IMR-90 (cell line): ENCODE measurements around the gene CIAO2A. TPM values are rescaled to one million over a fixed set of nuclear protein-coding genes. Genes with fewer than 3 reads are reported as not detected.

Source experiments
- ATAC-seq: fragments of 200-7000 bp; cut with Tn5 transposase; 2 replicates; pipeline ENCODE4 v1.9.1; 2020; ENCODE audit warnings: low read depth, mild to moderate bottlenecking, moderate library complexity
- BruUV-seq: library from RNA; stranded (reverse); fragments of 400-500 nt; replicated peaks from 2 replicates; lab custom pipeline; 2021; lab: Mats Ljungman, UMichigan
- CTCF ChIA-PET: fragments of 300-600 bp; formaldehyde crosslinking; extraction: SDS; loops from one replicate; lab custom pipeline; 2021; ENCODE audit warnings: antibody characterized with exemption; lab: Yijun Ruan, JAX
- POLR2A ChIA-PET: fragments of 300-600 bp; sonication (Branson Sonifier 250); formaldehyde crosslinking; loops from one replicate; lab custom pipeline; 2022; ENCODE audit warnings: antibody characterized with exemption; ENCODE audit not compliant: unreplicated experiment; lab: Charles Lee
- DNase-seq: peaks from one replicate; pipeline ENCODE4 v3.0.0; 2013
- H2AFZ ChIP-seq: replicated peaks from 2 replicates; pipeline ENCODE3; 2013; ENCODE audit warnings: low read length, mild to moderate bottlenecking; ENCODE audit not compliant: poor library complexity
- H2AK5ac ChIP-seq: 2 replicates; pipeline ENCODE4 v1.6.1; 2013; ENCODE audit warnings: low read depth, low read length, inconsistent platforms
- H2AK9ac ChIP-seq: replicated peaks from 2 replicates; pipeline ENCODE3; 2013; ENCODE audit warnings: mild to moderate bottlenecking, low read depth, low read length, moderate library complexity; ENCODE audit not compliant: poor library complexity
- H2BK120ac ChIP-seq: 2 replicates; pipeline ENCODE4 v1.6.1; 2013; ENCODE audit warnings: low read depth, low read length, inconsistent platforms
- H2BK15ac ChIP-seq: 3 replicates; pipeline ENCODE4 v1.6.1; 2013; ENCODE audit warnings: low read depth, low read length, inconsistent platforms
- H2BK20ac ChIP-seq: 2 replicates; pipeline ENCODE4 v1.6.1; 2013; ENCODE audit warnings: low read depth, mild to moderate bottlenecking, inconsistent platforms, low read length, moderate library complexity
- H2BK5ac ChIP-seq: 2 replicates; pipeline ENCODE4 v1.6.1; 2013; ENCODE audit warnings: mild to moderate bottlenecking, low read depth, low read length, inconsistent platforms; ENCODE audit not compliant: poor library complexity, severe bottlenecking
- H3K14ac ChIP-seq: replicated peaks from 2 replicates; pipeline ENCODE4 v1.6.1; 2013; ENCODE audit warnings: low read depth, low read length, inconsistent platforms
- H3K18ac ChIP-seq: 2 replicates; pipeline ENCODE4 v1.6.1; 2013; ENCODE audit warnings: low read depth, low read length, control low read depth
- H3K23ac ChIP-seq: 2 replicates; pipeline ENCODE4 v1.6.1; 2013; ENCODE audit warnings: low read depth, low read length, inconsistent platforms
- H3K27ac ChIP-seq: 2 replicates; pipeline ENCODE4 v1.5.1; 2013; ENCODE audit warnings: mild to moderate bottlenecking, control low read depth, low read length; ENCODE audit not compliant: insufficient read depth
- H3K27me3 ChIP-seq: 2 replicates; pipeline ENCODE4 v1.6.1; 2013; ENCODE audit warnings: low read length; ENCODE audit not compliant: control insufficient read depth, insufficient read depth
- H3K36me3 ChIP-seq: 2 replicates; pipeline ENCODE4 v1.6.1; 2013; ENCODE audit warnings: low read length, mixed read lengths; ENCODE audit not compliant: control insufficient read depth, insufficient read depth
- H3K4ac ChIP-seq: 2 replicates; pipeline ENCODE4 v1.6.1; 2013; ENCODE audit warnings: low read depth, low read length, inconsistent platforms
- H3K4me1 ChIP-seq: 2 replicates; pipeline ENCODE4 v1.6.1; 2013; ENCODE audit warnings: low read length, mixed read lengths; ENCODE audit not compliant: control insufficient read depth, insufficient read depth
- H3K4me2 ChIP-seq: 2 replicates; pipeline ENCODE4 v1.6.1; 2013; ENCODE audit warnings: low read depth, mild to moderate bottlenecking, control low read depth, low read length, moderate library complexity
- H3K4me3 ChIP-seq: 2 replicates; pipeline ENCODE4 v1.5.1; 2013; ENCODE audit warnings: low read depth, mild to moderate bottlenecking, control low read depth, low read length, moderate library complexity; ENCODE audit not compliant: insufficient read depth
- H3K56ac ChIP-seq: 2 replicates; pipeline ENCODE4 v1.6.1; 2013; ENCODE audit warnings: low read length, inconsistent platforms; ENCODE audit not compliant: insufficient read depth; ENCODE audit errors: extremely low read depth
- H3K79me1 ChIP-seq, 2 experiments: 2 replicates each; pipeline ENCODE4 v1.6.1; 2013; ENCODE audit warnings: low read length in 2 of 2, inconsistent platforms in 1 of 2, low read depth in 1 of 2
- H3K9ac ChIP-seq: 2 replicates; pipeline ENCODE4 v1.6.1; 2013; ENCODE audit warnings: low read depth, low read length, control low read depth
- H3K9me1 ChIP-seq: 2 replicates; pipeline ENCODE4 v1.6.1; 2013; ENCODE audit warnings: low read length, inconsistent platforms; ENCODE audit not compliant: insufficient read depth
- H3K9me3 ChIP-seq: 2 replicates; pipeline ENCODE4 v1.6.1; 2013; ENCODE audit warnings: low read length; ENCODE audit not compliant: control insufficient read depth, insufficient read depth
- H4K20me1 ChIP-seq: 2 replicates; pipeline ENCODE4 v1.6.1; 2013; ENCODE audit warnings: low read length, inconsistent platforms; ENCODE audit not compliant: insufficient read depth
- H4K5ac ChIP-seq: 2 replicates; pipeline ENCODE4 v1.6.1; 2013; ENCODE audit warnings: mild to moderate bottlenecking, low read depth, low read length, control low read depth
- H4K8ac ChIP-seq, 2 experiments: 2 replicates each; pipeline ENCODE4 v1.6.1; 2013; ENCODE audit warnings: low read depth in 2 of 2, low read length in 2 of 2, control low read depth in 1 of 2, inconsistent platforms in 1 of 2
- H4K91ac ChIP-seq: 2 replicates; pipeline ENCODE4 v1.6.1; 2013; ENCODE audit warnings: low read depth, low read length, inconsistent platforms; ENCODE audit not compliant: insufficient read depth
- BHLHE40 ChIP-seq: fragments of 150-350 bp; IDR thresholded peaks from 2 replicates; pipeline ENCODE4 v1.6.1; 2016; ENCODE audit warnings: mild to moderate bottlenecking, low read depth, low read length
- CEBPB ChIP-seq: IDR thresholded peaks from 2 replicates; pipeline ENCODE4 v1.6.1; 2012; ENCODE audit warnings: low read depth, low read length, improper control_type of control experiment
- CHD1 ChIP-seq: IDR thresholded peaks from 2 replicates; pipeline ENCODE4 v1.6.1; 2012; ENCODE audit warnings: low read depth, low read length, improper control_type of control experiment
- FOS ChIP-seq: fragments of 150-350 bp; IDR thresholded peaks from 2 replicates; pipeline ENCODE4 v1.6.1; 2016; ENCODE audit warnings: low read depth, low read length
- MAFK ChIP-seq: IDR thresholded peaks from 2 replicates; pipeline ENCODE4 v1.6.1; 2012; ENCODE audit warnings: low read depth, low read length, improper control_type of control experiment
- MAZ ChIP-seq: IDR thresholded peaks from 2 replicates; pipeline ENCODE4 v1.6.1; 2012; ENCODE audit warnings: low read depth, mild to moderate bottlenecking, low read length, improper control_type of control experiment, moderate library complexity, borderline replicate concordance
- MXI1 ChIP-seq: IDR thresholded peaks from 2 replicates; pipeline ENCODE4 v1.6.1; 2012; ENCODE audit warnings: low read depth, mild to moderate bottlenecking, low read length, moderate library complexity, borderline replicate concordance
- NFE2L2 ChIP-seq: fragments of 150-350 bp; IDR thresholded peaks from 2 replicates; pipeline ENCODE4 v1.6.1; 2016; ENCODE audit warnings: low read depth, mild to moderate bottlenecking, low read length
- POLR2A ChIP-seq: IDR thresholded peaks from 2 replicates; pipeline ENCODE4 v1.6.1; 2012; ENCODE audit warnings: mild to moderate bottlenecking, low read depth, low read length
- RAD21 ChIP-seq: IDR thresholded peaks from 2 replicates; pipeline ENCODE4 v1.6.1; 2012; ENCODE audit warnings: low read length, improper control_type of control experiment
- RCOR1 ChIP-seq: IDR thresholded peaks from 2 replicates; pipeline ENCODE4 v1.6.1; 2012; ENCODE audit warnings: mild to moderate bottlenecking, low read length, improper control_type of control experiment; ENCODE audit not compliant: insufficient replicate concordance
- RFX5 ChIP-seq: IDR thresholded peaks from 2 replicates; pipeline ENCODE4 v1.8.0; 2012; ENCODE audit warnings: low read depth, mild to moderate bottlenecking, low read length, moderate library complexity
- SMC3 ChIP-seq: fragments of 150-350 bp; IDR thresholded peaks from 2 replicates; pipeline ENCODE4 v1.6.1; 2016; ENCODE audit warnings: low read depth, mild to moderate bottlenecking, antibody characterized with exemption, low read length, moderate library complexity
- WGBS, 2 experiments: methylation state at CpG; one replicate each; pipeline versions ENCODE4 v1.1.5 to v1.1.7; 2013; ENCODE audit warnings: missing lambda C conversion rate in 2 of 2; ENCODE audit not compliant: insufficient read length in 1 of 2; ENCODE audit errors: extremely low coverage in 2 of 2; 5-methylcytosine and 5-hydroxymethylcytosine counted together
- dilution Hi-C: fragments of 300-500 bp; cut with HindIII; formaldehyde crosslinking; loops from one replicate; pipeline ENCODE4 v1.14.3; 2018; ENCODE audit warnings: low sequenced_read_pairs; ENCODE audit not compliant: unreplicated experiment
- in situ Hi-C: fragments of 300-500 bp; cut with MboI; formaldehyde crosslinking; loops from 3 replicates; pipeline ENCODE4 v1.14.3; 2019; ENCODE audit warnings: low sequenced_read_pairs, inconsistent platforms, mixed read lengths
- intact Hi-C: fragments of 100-400 bp; cut with micrococcal nuclease; formaldehyde crosslinking; loops from 2 replicates; pipeline ENCODE4 v1.10.0; 2022
- polyA plus RNA-seq, 3 experiments: library from polyadenylated mRNA; depleted of rRNA; stranded (reverse); fragments of >200 nt; gene quantifications; 2 replicates each; pipeline ENCODE4 v1.2.3, GENCODE V29; 2012; ENCODE audit warnings: low replicate concordance in 1 of 3
- total RNA-seq: library from RNA; depleted of rRNA; stranded (reverse); fragments of >200 nt; gene quantifications from 2 replicates; pipeline ENCODE4 v1.2.3, GENCODE V29; 2012
- TF ChIP-seq, protein P1 (sequence below): fragments of 150-350 bp; IDR thresholded peaks from 2 replicates; pipeline ENCODE4 v1.6.1; 2016; ENCODE audit warnings: low read depth, mild to moderate bottlenecking, low read length, moderate library complexity, borderline replicate concordance
- TF ChIP-seq, protein P2 (sequence below): fragments of 150-350 bp; IDR thresholded peaks from 2 replicates; pipeline ENCODE4 v1.6.1; 2017; ENCODE audit warnings: mild to moderate bottlenecking, antibody characterized with exemption, low read length, low read depth

CIAO2A gene
- total and polyA plus RNA-seq, 2 of the 4 experiments (the other 2 are of a cell fraction), result 36.7 to 38.3 TPM

DNA sequence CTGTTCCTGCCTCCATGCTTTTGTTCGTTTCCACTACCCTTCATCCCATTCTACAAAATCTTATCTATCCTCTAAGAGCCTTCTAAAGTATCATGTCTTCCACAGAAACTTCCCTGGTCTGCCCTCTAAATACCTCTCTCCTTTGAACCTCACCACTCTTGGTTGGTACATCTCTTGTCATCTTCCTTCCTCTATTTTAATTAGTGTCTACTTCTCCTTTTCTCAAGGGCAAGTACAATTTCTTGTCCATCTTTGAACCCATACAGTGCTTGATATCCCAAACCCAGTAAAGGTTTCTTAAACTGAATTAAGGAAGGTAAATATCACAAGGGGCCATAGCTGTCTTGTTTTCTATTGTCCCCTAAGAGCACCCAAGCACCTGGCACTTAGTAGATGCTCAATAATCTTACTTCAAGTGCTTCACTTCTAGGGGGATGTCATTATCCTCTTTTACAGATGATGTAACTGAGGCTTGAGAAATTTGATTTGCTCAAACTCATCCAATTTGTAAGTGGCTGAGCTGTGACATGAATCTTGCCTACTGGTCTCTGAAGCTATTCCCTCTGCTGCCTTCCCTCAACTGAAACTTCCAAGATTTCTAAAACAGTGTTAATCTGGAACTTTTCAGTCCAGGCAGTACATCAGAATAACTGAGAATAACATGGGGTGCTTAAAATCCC is 44.7 kb downstream of the CIAO2A start:
- Histone ChIP-seq H3K4me1 (peaks cover 1% of the 10 kb centered on the region; the same call in 1 of the 2 replicates), H3K36me3 (no peaks in the 10 kb centered on the region), H3K9me3 (no peaks in the 10 kb centered on the region), H2AK9ac (no peak overlapping the region), H3K27me3 (peaks cover 36% of the 10 kb centered on the region), H3K18ac (no peak overlapping the region), H3K9ac (no peak overlapping the region), H3K9me1 (0 out of 2 replicates have a peak, but pooled peaks cover 2% of the 10 kb centered on the region), H4K20me1 (no peaks in the 10 kb centered on the region; the same call in 1 of the 2 replicates), H3K23ac (no peak overlapping the region), H4K8ac (no peak overlapping the region), H4K5ac (no peak overlapping the region), H3K79me1 (no peaks in the 10 kb centered on the region), H3K27ac (no peak overlapping the region), H2BK5ac (no peak overlapping the region), H2BK120ac (no peak overlapping the region), H3K4ac (no peak overlapping the region), H2BK20ac (no peak overlapping the region), H2BK15ac (no peak overlapping the region), H2AK5ac (no peak overlapping the region), H3K56ac (no peak overlapping the region), H2AFZ (no peak overlapping the region), H4K91ac (no peak overlapping the region), H3K4me3 (no peak overlapping the region), H3K14ac (no peak overlapping the region), H3K4me2 (no peak overlapping the region)
- POLR2A ChIA-PET, result no interaction called here
- CTCF ChIA-PET, result interaction anchor here (0.5 kb wide), 1 partner anchor 49 kb away, joined by 4 read pairs; no protein-coding TSS in a partner anchor
- dilution Hi-C loops (no loop called here), intact Hi-C loops (loop anchor here (5.0 kb wide), 1 partner anchor 217 kb away; the partner anchor contains the start of gene HERC1), in situ Hi-C loops (loop anchor here (25.0 kb wide), 1 partner anchor 187 kb away; no protein-coding TSS in a partner anchor)
- WGBS, 2 experiments, result 83% methylated on average over 1 of the region's 1 CpG; no CpG with 5 or more reads in 1 of the 2 experiments
- no peak for ATAC-seq
- BruUV-seq, result no TSS peak
- DNase-seq, result no peak
- TF ChIP-seq MXI1, result no peak
- no peak for TF ChIP-seq RAD21
- TF ChIP-seq CEBPB, result no peak
- no peak for TF ChIP-seq RCOR1
- TF ChIP-seq, protein P1, sequence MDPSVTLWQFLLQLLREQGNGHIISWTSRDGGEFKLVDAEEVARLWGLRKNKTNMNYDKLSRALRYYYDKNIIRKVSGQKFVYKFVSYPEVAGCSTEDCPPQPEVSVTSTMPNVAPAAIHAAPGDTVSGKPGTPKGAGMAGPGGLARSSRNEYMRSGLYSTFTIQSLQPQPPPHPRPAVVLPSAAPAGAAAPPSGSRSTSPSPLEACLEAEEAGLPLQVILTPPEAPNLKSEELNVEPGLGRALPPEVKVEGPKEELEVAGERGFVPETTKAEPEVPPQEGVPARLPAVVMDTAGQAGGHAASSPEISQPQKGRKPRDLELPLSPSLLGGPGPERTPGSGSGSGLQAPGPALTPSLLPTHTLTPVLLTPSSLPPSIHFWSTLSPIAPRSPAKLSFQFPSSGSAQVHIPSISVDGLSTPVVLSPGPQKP, result no peak
- TF ChIP-seq MAFK, result no peak
- TF ChIP-seq MAZ, result no peak
- TF ChIP-seq RFX5, result no peak
- no peak for TF ChIP-seq POLR2A
- TF ChIP-seq SMC3, result no peak
- TF ChIP-seq FOS, result no peak
- TF ChIP-seq NFE2L2, result no peak
- TF ChIP-seq, protein P2, sequence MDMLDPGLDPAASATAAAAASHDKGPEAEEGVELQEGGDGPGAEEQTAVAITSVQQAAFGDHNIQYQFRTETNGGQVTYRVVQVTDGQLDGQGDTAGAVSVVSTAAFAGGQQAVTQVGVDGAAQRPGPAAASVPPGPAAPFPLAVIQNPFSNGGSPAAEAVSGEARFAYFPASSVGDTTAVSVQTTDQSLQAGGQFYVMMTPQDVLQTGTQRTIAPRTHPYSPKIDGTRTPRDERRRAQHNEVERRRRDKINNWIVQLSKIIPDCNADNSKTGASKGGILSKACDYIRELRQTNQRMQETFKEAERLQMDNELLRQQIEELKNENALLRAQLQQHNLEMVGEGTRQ, result no peak
- no peak for TF ChIP-seq CHD1
- TF ChIP-seq BHLHE40, result no peak
